Endothelial cell (in vitro differentiated cells): ENCODE results near the gene DGLUCY. TPM values are rescaled to one million over a fixed set of nuclear protein-coding genes. Genes with fewer than 3 reads are reported as not detected.
A peak's percentile ranks its signal among the peaks of the same experiment; 100 is the strongest.

Experiments used
- DNase-seq: peaks from one replicate; pipeline ENCODE4 v3.0.0; 2021; ENCODE audit warnings: low spot score
- H3K27ac Mint-ChIP-seq: one replicate; pipeline ENCODE4 v1.8.0; 2021; ENCODE audit warnings: mixed read lengths, inconsistent platforms; ENCODE audit not compliant: unreplicated experiment
- H3K27me3 Mint-ChIP-seq: one replicate; pipeline ENCODE4 v1.8.0; 2021; ENCODE audit warnings: mild to moderate bottlenecking, moderate library complexity, mixed read lengths, inconsistent platforms; ENCODE audit not compliant: unreplicated experiment
- H3K36me3 Mint-ChIP-seq: one replicate; pipeline ENCODE4 v1.8.0; 2021; ENCODE audit warnings: mild to moderate bottlenecking, low read depth, mixed read lengths, inconsistent platforms; ENCODE audit not compliant: unreplicated experiment
- H3K4me1 Mint-ChIP-seq: one replicate; pipeline ENCODE4 v1.8.0; 2021; ENCODE audit warnings: mild to moderate bottlenecking, mixed read lengths, inconsistent platforms; ENCODE audit not compliant: unreplicated experiment
- H3K4me3 Mint-ChIP-seq: one replicate; pipeline ENCODE4 v1.8.0; 2021; ENCODE audit warnings: mild to moderate bottlenecking, mixed read lengths, inconsistent platforms; ENCODE audit not compliant: unreplicated experiment
- H3K9me3 Mint-ChIP-seq: one replicate; pipeline ENCODE4 v1.8.0; 2021; ENCODE audit warnings: mixed read lengths, inconsistent platforms; ENCODE audit not compliant: unreplicated experiment
- CTCF ChIP-seq: fragments of 200-600 bp; sonication (generic); IDR thresholded peaks from one replicate; pipeline ENCODE4 v1.5.0; 2021; ENCODE audit warnings: antibody characterized with exemption; ENCODE audit not compliant: unreplicated experiment
- total RNA-seq: library from RNA; stranded (reverse); fragmentation: NEBNext Ultra II Directional; extraction: Animal tissue kit (Norgen Biotek cat#: 25700); gene quantifications from one replicate; pipeline ENCODE4 v1.2.1, GENCODE V29; 2021; ENCODE audit not compliant: unreplicated experiment

The DGLUCY gene
- total RNA-seq, 1 donor from 2014 or later = 65.1 TPM

GRCh38 chr14:91143862-91144261 is 30.0 kb downstream of the DGLUCY start:
- Mint-ChIP-seq H3K27ac (peak overlapping the region; percentile 99), H3K27me3 (peaks cover 21% of the 10 kb centered on the region), H3K9me3 (no peaks in the 10 kb centered on the region), H3K36me3 (peaks cover 3% of the 10 kb centered on the region), H3K4me3 (no peak overlapping the region), H3K4me1 (peaks cover 66% of the 10 kb centered on the region)
- no peak for TF ChIP-seq CTCF
- DNase-seq = no peak

- H3K27ac Mint-ChIP-seq = peak overlapping the region; percentile 99
- H3K36me3 Mint-ChIP-seq = peaks cover 3% of the 10 kb centered on the region
Measured at GRCh38 chr14:91144425-91145145, 30.7 kb downstream of the DGLUCY start.

GRCh38 chr14:91145391-91146160 is 31.7 kb downstream of the DGLUCY start:
- H3K4me3 Mint-ChIP-seq = peak overlapping the region; percentile 31
- DNase-seq = no peak
- H3K27me3 Mint-ChIP-seq = peaks cover 21% of the 10 kb centered on the region
- no peaks in the 10 kb centered on the region for H3K9me3 Mint-ChIP-seq
- peaks cover 53% of the 10 kb centered on the region for H3K4me1 Mint-ChIP-seq
- H3K27ac Mint-ChIP-seq = peak overlapping the region; percentile 99
- no peak for TF ChIP-seq CTCF
- H3K36me3 Mint-ChIP-seq = peaks cover 3% of the 10 kb centered on the region

More at GRCh38 chr14:91144425-91145145, 30.7 kb downstream of the DGLUCY start:
- DNase-seq = peak; percentile 18
- Mint-ChIP-seq H3K4me3 (peak overlapping the region; percentile 64), H3K4me1 (peaks cover 61% of the 10 kb centered on the region), H3K9me3 (no peaks in the 10 kb centered on the region), H3K27me3 (peaks cover 21% of the 10 kb centered on the region)
- TF ChIP-seq CTCF = no peak

GRCh38 chr14:91146661-91147060 is 32.8 kb downstream of the DGLUCY start:
- H3K4me3 Mint-ChIP-seq = no peak overlapping the region
- peaks cover 48% of the 10 kb centered on the region for H3K4me1 Mint-ChIP-seq
- H3K36me3 Mint-ChIP-seq = peaks cover 7% of the 10 kb centered on the region
- TF ChIP-seq CTCF = no peak
- H3K27me3 Mint-ChIP-seq = peaks cover 21% of the 10 kb centered on the region
- H3K9me3 Mint-ChIP-seq = no peaks in the 10 kb centered on the region
- DNase-seq = no peak
- no peak overlapping the region for H3K27ac Mint-ChIP-seq

- no peak for DNase-seq
- Mint-ChIP-seq H3K4me3 (no peak overlapping the region), H3K36me3 (peaks cover 14% of the 10 kb centered on the region), H3K27ac (no peak overlapping the region), H3K4me1 (peaks cover 26% of the 10 kb centered on the region), H3K9me3 (no peaks in the 10 kb centered on the region), H3K27me3 (peaks cover 13% of the 10 kb centered on the region)
- no peak for TF ChIP-seq CTCF
Measured at GRCh38 chr14:91149462-91149861, 35.6 kb downstream of the DGLUCY start.
